Endometrial microvascular endothelial cells (primary cell): Measurements from ENCODE around the gene SART3. TPM values are rescaled to one million over a fixed set of nuclear protein-coding genes. Genes with fewer than 3 reads are reported as not detected.
"Not testable (repeated sequence)": the region's sequence is repeated elsewhere in the genome, so short reads cannot be mapped to it uniquely, and the experiment has no call there.

Experiments
- in situ Hi-C: cut with HindIII; loops from 2 replicates; pipeline ENCODE4 v1.10.0; 2017; ENCODE audit warnings: low sequenced_read_pairs, low pct_unique_long_range_greater_than_20kb; ENCODE audit errors: inconsistent ontology term
- total RNA-seq: library from RNA; depleted of rRNA; stranded (reverse); fragments of >200 nt; gene quantifications from one replicate; pipeline ENCODE4 v1.2.3, GENCODE V29; 2015; ENCODE audit errors: inconsistent ontology term

Gene SART3
- total RNA-seq, 1 donor from 2014 or later = 34.6 TPM

DNA sequence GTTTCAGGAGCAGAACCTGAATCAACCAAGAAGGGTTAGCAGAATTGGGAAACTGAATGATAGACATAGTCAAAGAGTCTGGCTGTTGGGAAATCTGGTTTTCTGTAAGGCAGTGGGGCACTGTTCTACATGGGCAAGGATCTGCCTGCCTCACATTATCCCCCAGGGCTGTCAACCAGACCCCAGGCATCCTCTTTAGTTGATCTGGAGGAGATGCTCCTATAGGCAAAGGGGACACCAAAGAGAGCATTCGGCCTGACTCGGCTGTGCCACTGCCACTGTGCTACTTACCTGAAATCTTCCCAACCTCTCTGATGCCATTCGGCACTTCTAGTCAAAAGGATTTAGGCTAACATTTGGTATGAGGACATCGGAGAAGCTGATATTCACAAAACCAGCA is 5.5 kb upstream of the SART3 start:
- in situ Hi-C loops = no loop called here

DNA sequence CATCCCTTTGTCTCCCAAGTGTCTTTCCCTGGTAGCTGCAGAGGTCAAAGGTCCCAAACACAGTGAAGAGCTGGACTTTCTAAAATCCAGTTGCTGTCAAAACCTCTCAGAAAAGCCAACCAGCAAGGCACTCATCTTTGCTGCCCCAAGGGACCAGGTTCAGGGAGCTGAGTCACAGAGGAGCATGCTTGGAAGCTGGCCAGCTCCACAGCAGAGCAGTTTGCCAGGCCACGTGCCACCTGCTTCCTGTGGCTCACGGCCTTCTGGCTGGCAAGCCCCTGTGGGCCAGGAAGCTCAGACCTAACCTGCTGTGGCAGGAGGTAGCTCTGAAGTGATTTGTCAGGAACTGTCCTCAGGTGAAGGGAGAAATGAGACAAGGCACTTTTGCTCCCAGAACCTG is 5.0 kb upstream of the SART3 start:
- in situ Hi-C loops = no loop called here

DNA sequence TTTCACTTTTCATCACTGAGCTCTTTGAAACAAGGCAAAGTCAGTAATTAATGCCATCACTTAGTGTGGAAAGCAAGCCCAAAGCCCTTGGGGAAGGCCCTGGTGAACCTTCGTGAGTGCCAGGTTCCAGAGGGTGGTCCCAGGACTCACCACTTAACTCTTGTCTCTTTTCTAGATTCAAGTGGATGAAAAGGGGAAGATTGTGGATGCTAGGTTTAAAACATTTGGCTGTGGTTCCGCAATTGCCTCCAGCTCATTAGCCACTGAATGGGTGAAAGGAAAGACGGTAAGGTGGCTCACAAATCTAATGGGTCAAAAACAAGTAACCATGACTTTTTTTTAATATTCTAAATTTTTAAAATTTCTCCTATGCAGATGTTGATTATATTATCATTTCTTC is 4.2 kb upstream of the SART3 start:
- in situ Hi-C loops = no loop called here

DNA sequence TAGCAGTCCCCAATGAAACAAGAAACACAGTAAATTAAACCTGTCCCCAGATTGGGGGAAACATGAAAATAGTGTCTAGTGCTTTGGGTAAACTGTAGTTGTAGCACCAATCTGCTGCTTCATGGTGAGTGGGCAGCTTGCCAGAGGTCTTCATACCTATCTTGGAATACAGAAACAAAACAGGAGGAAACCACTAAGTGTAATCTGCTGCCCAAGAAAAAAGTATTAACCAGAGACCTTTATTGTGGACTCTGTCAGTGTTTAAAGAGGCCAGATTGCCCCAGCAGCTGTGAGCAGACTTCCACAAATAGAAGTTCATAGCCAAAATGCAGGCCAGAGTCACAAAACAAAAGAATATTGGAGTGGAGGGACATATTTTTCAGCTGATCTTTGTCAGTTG is 3.8 kb upstream of the SART3 start:
- in situ Hi-C loops = no loop called here

DNA sequence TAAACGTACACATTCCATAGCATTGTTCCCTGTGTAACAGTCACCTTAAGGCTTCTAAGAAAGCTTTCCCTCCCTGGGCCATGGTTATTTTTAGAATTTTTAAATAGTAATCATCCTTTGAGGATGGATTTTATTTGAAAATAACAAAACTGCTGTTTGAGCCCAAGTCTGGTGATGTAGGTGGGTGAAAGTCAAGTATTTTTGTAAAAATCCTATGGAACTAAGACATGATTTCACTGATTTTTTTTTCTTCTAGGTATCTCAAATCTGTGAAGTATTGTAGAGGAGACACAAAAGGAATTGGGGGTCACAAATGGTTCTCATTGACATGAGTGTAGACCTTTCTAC is 2.8 kb upstream of the SART3 start:
- in situ Hi-C loops = no loop called here

DNA sequence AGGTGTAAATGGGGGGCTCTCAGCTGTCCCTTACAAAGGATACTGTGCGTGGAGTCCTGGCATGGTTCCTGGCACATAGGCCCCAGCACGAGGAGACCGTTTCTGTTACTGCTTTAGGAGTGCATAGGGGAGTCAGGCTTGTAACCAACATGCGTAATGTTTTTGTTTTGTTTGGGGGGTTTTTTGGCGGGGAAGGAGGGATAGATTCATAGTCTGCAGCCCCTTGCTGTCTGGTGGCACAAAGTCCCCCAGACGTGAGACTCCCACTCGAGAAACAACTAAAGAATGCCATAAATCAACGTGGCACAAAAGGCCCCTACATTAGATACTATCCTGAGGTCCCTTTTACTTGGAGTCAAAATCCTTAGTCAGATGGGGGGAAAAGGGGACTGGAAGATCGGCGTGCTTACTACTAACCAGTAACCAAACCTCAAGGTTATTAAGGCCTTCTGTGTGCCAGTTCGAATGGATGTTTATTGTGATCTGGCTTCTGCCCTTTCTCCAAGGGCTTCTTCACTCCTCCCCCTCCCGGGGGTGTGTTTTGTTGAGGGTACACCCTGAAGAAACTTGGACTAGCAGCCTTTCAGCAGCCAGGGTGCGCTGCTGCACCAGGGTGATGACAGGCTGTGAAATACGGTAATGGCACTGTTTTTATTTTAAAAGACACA is 2.3 kb upstream of the SART3 start:
- in situ Hi-C loops = no loop called here

DNA sequence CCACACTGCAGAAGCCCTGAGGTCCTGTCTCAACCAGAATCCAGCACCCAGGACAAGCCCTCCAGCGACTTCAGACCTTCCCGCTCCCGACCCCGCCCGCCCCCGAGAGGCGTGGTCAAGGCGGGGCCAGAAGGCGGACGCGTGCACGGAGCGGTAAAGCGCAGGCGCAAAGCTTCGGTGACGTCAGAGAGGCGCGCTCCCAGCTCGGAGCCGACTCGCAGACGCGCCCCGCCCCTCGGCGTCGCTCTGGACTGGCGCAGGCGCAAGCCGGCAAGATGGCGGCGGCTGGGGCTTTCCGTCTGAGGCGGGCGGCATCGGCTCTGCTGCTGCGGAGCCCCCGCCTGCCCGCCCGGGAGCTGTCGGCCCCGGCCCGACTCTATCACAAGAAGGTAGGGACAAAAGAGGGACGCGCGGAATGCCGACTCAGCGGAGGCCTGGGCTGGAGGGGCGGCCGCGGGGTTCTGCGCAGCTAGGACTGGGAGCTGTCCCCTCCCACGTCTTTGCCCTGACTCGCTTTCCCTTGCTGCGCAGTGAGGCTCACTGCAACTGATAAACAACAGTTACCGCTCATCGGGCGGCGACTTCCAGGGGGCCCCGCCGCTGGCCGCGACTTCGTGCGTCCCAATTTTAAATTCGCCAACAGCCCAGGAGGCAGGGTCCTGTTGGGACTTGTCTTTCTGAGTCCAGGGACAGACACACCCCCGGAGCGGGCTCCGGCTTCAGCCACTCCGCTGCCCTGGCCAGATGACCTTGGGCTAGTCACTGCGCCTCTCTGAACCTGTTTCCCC is 1.6 kb upstream of the SART3 start, which contains the start of gene ISCU:
Gene ISCU (plus strand): TSS at position 249 of the 788 bp plus-strand sequence. CDS start 27 bp downstream, at position 276.
- in situ Hi-C loops = no loop called here

DNA sequence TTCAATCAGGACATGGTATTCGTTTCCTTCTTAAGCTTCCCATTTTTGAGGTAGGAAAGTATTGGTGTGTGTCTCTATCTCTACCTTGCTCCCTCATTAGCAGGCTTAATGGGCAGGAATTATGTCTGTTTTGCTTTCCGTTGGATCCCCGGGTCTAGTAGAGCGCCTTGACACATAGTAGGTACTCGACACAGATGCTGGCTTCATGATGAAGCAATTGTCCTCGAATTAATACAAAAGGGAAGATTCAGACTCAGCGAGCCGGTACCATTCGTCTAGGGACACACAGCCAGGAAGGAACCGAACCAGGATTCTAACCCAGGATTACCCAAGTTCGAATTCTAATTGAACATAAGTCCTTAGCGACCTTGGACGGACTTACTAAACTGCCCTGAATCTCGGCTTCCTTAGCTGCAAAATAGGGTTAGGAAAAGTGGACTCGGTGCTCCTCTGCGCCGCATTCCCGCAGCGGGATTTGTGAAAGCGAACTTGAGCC is 927 bp upstream of the SART3 start:
- in situ Hi-C loops = no loop called here

DNA sequence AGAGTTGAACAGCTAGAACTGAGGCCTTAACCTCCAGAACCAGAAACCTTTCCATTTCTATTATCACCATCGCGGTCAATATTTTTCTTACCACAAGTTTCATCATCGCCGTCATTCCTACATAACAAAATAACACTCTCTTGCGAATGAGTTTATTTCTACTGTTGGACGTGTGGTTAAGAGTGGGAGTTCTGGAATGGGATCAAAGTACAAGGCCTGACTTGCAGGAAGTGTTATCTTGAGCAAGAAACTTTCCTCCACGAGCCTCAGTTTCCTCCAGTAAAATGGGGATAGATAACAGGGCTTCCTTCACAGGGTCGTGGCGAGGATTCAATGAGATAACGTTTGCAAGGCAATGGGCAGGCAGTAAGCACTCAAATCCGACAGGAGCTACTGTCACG is 652 bp downstream of the SART3 start:
- in situ Hi-C loops = no loop called here

DNA sequence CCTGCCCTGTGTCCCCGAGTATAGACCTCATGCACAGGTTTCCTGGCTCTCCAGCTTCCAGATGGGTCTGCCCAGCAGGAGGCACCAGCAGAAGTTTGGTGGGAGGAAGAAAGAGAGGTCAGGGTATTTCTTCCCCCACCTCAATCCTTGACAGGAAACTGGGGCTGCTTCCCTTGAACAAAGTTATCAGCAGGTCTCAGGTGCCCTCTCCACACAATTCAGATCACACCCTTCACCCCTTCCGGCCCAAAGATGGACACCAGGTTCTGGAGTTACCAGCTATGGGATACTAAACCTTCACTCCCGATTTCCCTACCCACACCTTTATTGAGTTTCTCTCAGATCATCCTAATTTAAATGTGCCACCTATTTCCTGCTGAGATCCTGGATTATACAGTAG is 1.2 kb downstream of the SART3 start:
- in situ Hi-C loops = no loop called here

DNA sequence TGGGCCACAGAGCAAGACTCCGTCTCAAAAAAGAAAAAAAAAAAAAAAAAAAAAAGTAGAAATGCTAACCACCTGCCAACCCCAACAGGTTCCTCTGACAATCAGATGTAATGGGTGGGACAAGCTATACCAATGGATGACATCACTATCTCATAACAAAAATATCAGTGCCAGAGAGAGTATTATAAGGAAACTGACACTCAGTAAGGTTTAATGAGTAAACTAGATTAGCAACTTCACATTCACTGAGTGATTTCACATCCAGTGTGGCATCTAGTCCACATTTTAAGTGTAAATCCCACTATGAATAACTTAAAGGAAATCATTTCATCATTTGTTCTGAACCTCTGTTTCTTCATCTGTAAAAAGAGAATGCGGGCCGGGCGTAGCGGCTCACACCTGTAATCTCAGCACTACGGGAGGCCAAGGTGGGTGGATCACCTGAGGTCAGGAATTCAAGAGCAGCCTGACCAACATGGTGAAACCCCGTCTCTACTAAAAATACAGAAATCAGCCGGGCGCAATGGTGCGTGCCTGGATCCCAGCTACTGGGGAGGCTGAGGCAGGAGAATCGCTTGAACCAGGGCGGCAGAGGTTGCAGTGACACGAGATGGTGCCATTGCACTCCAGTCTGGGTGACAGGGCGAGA is 1.8 kb downstream of the SART3 start:
- in situ Hi-C loops = no loop called here

DNA sequence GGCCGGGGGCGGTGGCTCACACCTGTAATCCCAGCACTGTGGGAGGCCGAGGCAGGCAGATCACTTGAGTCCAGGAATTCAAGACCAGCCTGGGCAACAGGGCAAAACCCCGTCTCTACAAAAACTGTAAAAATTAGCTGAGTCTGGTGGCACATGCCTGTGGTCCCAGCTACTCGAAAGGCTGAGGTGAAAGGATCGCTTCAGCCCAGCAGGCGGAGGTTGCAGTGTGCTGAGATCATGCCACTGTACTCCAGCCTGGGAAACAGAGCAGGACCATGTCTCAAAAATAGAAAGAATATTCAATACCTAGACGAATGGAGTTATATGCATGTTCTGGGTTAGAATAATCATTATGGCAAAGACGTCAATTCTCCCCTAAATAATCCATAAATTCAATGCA is 5.6 kb downstream of the SART3 start:
- in situ Hi-C loops = not testable (repeated sequence)

DNA sequence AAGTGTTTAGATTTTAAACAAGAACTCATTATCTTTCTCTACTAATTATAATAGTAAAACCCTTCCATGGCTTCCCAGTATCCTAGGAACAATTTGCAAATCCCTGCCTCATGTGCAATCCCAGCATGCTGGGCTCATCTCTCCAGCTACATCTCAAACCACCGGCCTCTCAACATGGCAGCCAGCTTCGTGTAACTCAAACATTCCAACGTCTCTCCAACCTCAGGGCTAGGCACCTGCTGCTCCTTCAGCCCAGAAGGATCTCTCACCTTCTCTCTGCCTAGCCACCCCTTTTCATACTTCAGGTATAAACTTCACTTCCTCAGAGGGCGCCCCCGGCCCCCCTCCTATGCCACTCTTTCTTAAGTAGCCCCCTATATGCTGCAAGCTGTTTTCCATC is 7.2 kb downstream of the SART3 start:
- in situ Hi-C loops = no loop called here

DNA sequence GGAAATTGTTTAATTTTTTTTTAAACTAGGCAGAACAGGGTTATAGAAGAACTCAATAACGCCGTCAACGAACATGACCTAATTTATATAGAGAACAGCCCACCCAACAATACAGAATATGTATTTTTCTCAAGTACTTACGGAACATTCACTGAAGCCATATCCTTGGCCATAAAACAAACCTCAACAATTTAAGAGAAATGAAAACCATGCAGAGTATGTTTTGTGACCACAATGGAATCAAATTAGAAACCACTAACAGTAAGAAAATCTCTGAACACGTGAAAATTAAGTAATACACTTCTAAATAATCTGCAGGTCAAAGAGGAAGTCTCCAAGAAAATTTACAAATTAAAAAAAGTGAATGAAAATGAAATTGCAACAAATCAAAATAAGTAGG is 9.4 kb downstream of the SART3 start:
- in situ Hi-C loops = no loop called here

DNA sequence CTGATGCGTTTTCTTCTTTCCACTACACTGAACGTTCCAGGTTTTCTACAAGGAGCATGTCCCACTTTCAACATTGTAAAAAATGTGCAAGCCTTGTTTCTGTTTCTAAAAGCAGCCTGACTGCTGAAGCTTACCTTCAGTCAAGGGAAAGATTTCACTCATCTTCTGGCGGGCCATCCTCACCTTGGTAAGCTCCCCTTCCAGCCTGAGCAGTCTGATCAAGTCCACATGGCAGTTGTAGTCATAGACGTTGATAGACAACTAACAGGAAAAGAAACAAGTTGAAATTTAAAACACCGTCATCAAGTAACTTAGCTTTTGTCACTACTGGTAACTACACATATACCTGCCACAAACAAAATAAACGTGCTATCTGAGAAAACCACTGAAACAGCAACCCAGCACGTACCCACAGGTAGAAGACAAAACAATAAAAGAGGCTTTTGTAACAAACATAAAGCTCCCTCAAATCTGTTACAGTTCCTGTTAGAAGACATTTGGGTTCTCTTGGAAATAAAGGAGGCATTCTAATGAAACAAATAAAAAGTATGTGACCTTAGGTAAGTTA is 11.9 kb downstream of the SART3 start:
- in situ Hi-C loops = no loop called here

DNA sequence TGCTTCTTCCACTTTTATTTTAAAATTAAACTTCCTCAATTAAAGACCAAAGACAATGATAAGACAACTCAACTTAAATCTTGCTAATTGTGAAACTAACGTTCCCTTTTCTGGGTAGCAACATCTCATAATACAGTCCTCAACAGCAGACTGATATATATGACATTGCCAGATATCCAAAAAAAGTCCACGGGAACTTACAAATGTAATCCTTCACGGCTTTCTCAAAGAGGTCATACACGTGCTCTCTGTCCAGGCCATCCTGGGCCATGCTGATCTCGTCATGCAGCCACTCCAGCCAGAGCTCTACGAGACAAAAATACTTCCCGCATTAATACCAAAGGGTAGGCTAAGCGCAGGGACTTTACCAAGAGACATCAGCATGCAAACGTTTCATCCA is 13.3 kb downstream of the SART3 start:
- in situ Hi-C loops = no loop called here

DNA sequence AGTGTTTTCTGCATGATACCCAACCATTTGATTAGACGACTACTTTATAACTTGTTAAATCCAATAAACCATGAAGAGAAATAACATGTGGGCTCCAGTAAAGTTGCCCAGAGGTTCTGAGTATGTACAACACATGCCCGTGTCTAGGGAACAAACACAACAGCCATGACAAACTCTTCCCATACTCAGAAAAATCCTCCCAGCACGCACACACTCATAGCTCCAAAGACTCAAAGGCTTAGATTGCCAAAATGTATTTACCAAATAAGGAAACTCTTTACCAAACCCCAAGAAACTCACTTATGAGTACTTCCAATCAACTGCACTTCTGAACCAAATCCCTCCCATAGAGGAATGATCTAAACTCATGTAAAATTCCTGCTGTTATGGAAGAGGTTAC is 17.3 kb downstream of the SART3 start:
- in situ Hi-C loops = no loop called here

DNA sequence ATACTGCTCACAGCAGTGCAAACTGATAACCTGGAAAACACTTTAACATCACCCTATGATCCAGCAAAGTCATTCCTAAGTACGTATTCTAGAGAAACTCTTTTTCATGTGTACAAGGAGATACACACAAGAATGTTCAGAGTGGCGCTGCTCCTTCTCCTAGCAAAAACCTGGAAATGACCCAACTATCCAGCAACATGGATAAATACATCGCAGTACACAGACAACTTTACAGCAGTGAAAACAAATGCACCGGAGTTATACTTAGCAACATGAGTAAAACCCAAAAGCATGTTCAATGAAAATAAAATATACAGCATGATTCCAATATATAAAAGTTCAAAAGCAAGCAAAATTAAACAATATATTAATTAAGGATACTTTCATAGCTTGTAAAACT is 18.7 kb downstream of the SART3 start:
- in situ Hi-C loops = no loop called here

DNA sequence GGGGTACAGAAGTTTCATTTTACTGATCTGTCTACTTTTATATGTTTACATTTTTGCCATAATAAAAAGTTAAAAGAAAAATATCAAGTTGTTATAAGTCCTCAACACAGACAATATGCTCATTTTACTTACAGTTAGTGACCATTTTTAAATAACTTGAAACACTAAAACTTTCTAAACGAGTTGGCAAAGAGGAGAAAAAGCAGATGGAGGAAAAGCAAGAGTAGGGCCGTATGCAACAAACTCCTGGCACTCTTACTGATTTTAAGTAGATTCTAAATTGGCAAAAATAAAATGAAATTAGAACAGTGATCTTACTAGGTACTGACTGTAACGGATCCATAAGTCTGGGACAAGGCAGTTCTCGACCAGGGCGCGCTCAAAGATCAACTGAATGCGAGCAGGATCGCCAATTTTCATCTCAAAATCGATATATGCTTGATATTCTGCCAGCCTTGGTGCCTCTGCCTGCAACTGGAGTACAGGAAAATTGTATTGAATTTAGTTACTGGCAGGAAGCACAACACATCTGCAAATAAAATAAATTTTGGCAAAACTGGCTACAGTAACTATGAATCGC is 22.3 kb downstream of the SART3 start:
- in situ Hi-C loops = no loop called here
